GM12891 (cell line): ENCODE results near the gene SDC1.

Source experiments
- POLR2A ChIP-seq: IDR thresholded peaks from 2 replicates; pipeline ENCODE4 v1.6.1; 2011; ENCODE audit warnings: low read depth, low read length, control low read depth
- POLR2AphosphoS5 ChIP-seq: IDR thresholded peaks from 2 replicates; pipeline ENCODE4 v1.6.1; 2011; ENCODE audit warnings: low read depth, low read length, control low read depth
- POU2F2 ChIP-seq: IDR thresholded peaks from 2 replicates; pipeline ENCODE4 v1.6.1; 2011; ENCODE audit warnings: low read depth, mild to moderate bottlenecking, control low read depth, low read length, moderate library complexity
- TAF1 ChIP-seq: IDR thresholded peaks from 2 replicates; pipeline ENCODE4 v1.6.1; 2011; ENCODE audit warnings: low read depth, low read length, control low read depth

GRCh38 chr2:20172273-20173055 lies 52.5 kb downstream of the SDC1 start:
- TF ChIP-seq TAF1 (no peak), POLR2AphosphoS5 (no peak), POLR2A (no peak), POU2F2 (no peak)
